Esophagus squamous epithelium (tissue), 4 donors: ENCODE data around the gene RHOT2.

Source experiments
- CTCF ChIP-seq, 6 experiments: fragments of 450-650 bp in 4 of 6; fragments of 200-600 bp in 2 of 6; sonication (generic) in 2 of 6; IDR thresholded peaks; one replicate each; pipeline ENCODE4 v1.5.1; 2016 to 2019; ENCODE audit warnings: antibody characterized with exemption in 6 of 6, mild to moderate bottlenecking in 4 of 6, moderate library complexity in 4 of 6
- POLR2A ChIP-seq, 4 donors: fragments of 450-650 bp; IDR thresholded peaks; one replicate each; pipeline ENCODE4 v1.6.1; 2017; ENCODE audit warnings: antibody characterized with exemption in 4 of 4, mild to moderate bottlenecking in 4 of 4, moderate library complexity in 3 of 4

GRCh38 chr16:693766-694165, 25.8 kb downstream of the RHOT2 start:
- TF ChIP-seq CTCF (IDR thresholded peaks at IDR 0.05) (no peak), POLR2A (IDR thresholded peaks at IDR 0.05) (no peak)
